Caco-2 (cell line): ENCODE data around the gene GSTM5. TPM values are rescaled to one million over a fixed set of nuclear protein-coding genes. Genes with fewer than 3 reads are reported as not detected.

Experiments
- BruUV-seq: library from RNA; stranded (reverse); fragments of 400-500 nt; replicated peaks from 2 replicates; lab custom pipeline; 2021; lab: Mats Ljungman, UMichigan
- CTCF ChIA-PET: fragments of 300-600 bp; sonication (Branson Sonifier 250); formaldehyde crosslinking; loops from one replicate; lab custom pipeline; 2022; ENCODE audit warnings: antibody characterized with exemption; lab: Charles Lee
- POLR2A ChIA-PET: fragments of 300-600 bp; sonication (Branson Sonifier 250); formaldehyde crosslinking; loops from one replicate; lab custom pipeline; 2022; ENCODE audit warnings: antibody characterized with exemption; lab: Charles Lee
- DNase-seq, 2 experiments: peaks; one replicate each; pipeline versions ENCODE4 v3.0.0 to v3.0.0-alpha.2; 2020 to 2022
- H3K27me3 ChIP-seq: replicated peaks from 2 replicates; pipeline ENCODE4 v1.6.0; 2011; ENCODE audit warnings: low read length; ENCODE audit not compliant: control insufficient read depth, insufficient read depth
- H3K36me3 ChIP-seq: 2 replicates; pipeline ENCODE4 v1.5.1; 2011; ENCODE audit warnings: low read length; ENCODE audit not compliant: control insufficient read depth, insufficient read depth
- H3K4me1 ChIP-seq: fragments of 250-450 bp; sonication (Bioruptor Pico); 2 replicates; pipeline ENCODE4 v1.5.1; 2020; ENCODE audit warnings: mild to moderate bottlenecking
- H3K4me3 ChIP-seq: 2 replicates; pipeline ENCODE4 v1.5.1; 2011; ENCODE audit warnings: low read depth, mild to moderate bottlenecking, control low read depth, low read length
- H3K9me3 ChIP-seq: fragments of 250-450 bp; sonication (Bioruptor Pico); 2 replicates; pipeline ENCODE4 v1.5.1; 2020; ENCODE audit warnings: mild to moderate bottlenecking, moderate library complexity
- H3K27ac Mint-ChIP-seq: one replicate; pipeline ENCODE4 v1.8.0; 2022; ENCODE audit warnings: mixed read lengths; ENCODE audit not compliant: unreplicated experiment
- H3K27me3 Mint-ChIP-seq: one replicate; pipeline ENCODE4 v1.8.0; 2022; ENCODE audit warnings: mixed read lengths; ENCODE audit not compliant: insufficient read depth, unreplicated experiment
- H3K36me3 Mint-ChIP-seq: one replicate; pipeline ENCODE4 v1.8.0; 2022; ENCODE audit warnings: mild to moderate bottlenecking, mixed read lengths; ENCODE audit not compliant: insufficient read depth, unreplicated experiment
- H3K4me1 Mint-ChIP-seq: one replicate; pipeline ENCODE4 v1.8.0; 2022; ENCODE audit warnings: low read depth, mixed read lengths; ENCODE audit not compliant: unreplicated experiment
- H3K4me3 Mint-ChIP-seq: one replicate; pipeline ENCODE4 v1.8.0; 2022; ENCODE audit warnings: mild to moderate bottlenecking, moderate library complexity, mixed read lengths; ENCODE audit not compliant: unreplicated experiment
- H3K9me3 Mint-ChIP-seq: one replicate; pipeline ENCODE4 v1.8.0; 2022; ENCODE audit warnings: mixed read lengths; ENCODE audit not compliant: unreplicated experiment
- intact Hi-C: fragments of 100-400 bp; cut with micrococcal nuclease; formaldehyde crosslinking; loops from one replicate; pipeline ENCODE4 v1.10.0; 2022; ENCODE audit not compliant: unreplicated experiment
- total RNA-seq: library from RNA; stranded (reverse); gene quantifications from 2 replicates; pipeline ENCODE4 v1.2.3, GENCODE V29; 2022
- TF ChIP-seq, protein P1 (sequence below), 2 experiments: fragments of 200-600 bp in 1 of 2; IDR thresholded peaks; 1 replicate in 1 of 2; 2 replicates in 1 of 2; pipeline versions ENCODE4 v1.5.1 to v1.8.0; 2011 to 2022; ENCODE audit warnings: antibody characterized with exemption in 1 of 2, control low read depth in 1 of 2, inconsistent platforms in 1 of 2, low read depth in 1 of 2, low read length in 1 of 2, mild to moderate bottlenecking in 1 of 2, moderate library complexity in 1 of 2; ENCODE audit not compliant: insufficient read depth in 1 of 2, severe bottlenecking in 1 of 2, unreplicated experiment in 1 of 2

The GSTM5 gene
- total RNA-seq, 1 experiment from 2014 or later: 6.0 TPM

DNA sequence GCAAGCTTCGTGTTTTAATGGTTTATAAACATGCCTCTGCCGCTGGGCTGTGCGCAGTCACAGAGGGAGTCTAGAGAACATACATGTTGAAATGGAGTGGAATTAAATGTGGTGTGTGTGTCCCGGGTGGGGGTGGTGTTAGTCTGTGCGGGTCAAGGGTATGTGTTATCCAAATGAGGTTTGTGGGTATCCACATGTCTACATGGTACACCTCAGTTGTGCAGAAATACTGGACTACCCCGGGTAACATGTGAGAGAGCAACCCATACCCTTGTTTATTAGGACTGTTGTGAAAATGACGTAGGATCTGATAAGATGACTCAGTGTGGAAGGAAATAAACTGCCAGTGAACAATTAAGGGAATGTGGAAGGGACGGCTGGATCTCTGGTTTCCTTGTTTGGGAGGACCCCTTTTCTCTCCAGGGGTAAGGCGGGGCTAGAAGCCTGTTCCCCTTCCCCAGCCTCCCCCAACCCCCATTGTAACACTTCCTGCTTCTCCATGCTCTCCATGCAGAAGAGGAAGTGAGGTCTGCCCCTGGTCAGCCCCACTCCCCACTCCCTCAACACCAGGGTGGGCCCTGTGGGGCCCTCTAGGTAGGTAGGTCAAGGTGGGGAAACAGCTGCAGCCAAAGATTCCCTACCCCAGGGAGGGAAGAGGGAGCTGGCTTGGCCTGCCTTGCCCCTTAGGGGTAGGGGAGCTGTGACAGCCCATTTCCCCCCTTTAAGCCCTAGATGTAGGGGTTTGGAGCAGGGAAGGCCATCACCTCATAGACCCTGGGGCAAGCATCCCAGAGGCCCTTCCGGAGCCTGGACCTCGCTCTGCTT is 51.0 kb downstream of the GSTM5 start:
- peaks cover 19% of the 10 kb centered on the region for H3K4me1 ChIP-seq
- ChIA-PET CTCF (interaction anchor here (0.6 to 1.2 kb wide), 3 partner anchors 123 to 898 kb away, joined by 3 to 5 read pairs (median 4); partner anchors contain the start of gene AHCYL1), POLR2A (interaction anchor here (1.2 kb wide), 1 partner anchor 214 kb away, joined by 3 read pairs; the partner anchor contains the start of gene GNAI3)
- peak overlapping the region; percentile 40 for H3K4me3 ChIP-seq
- BruUV-seq: TSS peak; percentile 61
- TF ChIP-seq, protein P1, sequence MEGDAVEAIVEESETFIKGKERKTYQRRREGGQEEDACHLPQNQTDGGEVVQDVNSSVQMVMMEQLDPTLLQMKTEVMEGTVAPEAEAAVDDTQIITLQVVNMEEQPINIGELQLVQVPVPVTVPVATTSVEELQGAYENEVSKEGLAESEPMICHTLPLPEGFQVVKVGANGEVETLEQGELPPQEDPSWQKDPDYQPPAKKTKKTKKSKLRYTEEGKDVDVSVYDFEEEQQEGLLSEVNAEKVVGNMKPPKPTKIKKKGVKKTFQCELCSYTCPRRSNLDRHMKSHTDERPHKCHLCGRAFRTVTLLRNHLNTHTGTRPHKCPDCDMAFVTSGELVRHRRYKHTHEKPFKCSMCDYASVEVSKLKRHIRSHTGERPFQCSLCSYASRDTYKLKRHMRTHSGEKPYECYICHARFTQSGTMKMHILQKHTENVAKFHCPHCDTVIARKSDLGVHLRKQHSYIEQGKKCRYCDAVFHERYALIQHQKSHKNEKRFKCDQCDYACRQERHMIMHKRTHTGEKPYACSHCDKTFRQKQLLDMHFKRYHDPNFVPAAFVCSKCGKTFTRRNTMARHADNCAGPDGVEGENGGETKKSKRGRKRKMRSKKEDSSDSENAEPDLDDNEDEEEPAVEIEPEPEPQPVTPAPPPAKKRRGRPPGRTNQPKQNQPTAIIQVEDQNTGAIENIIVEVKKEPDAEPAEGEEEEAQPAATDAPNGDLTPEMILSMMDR (IDR thresholded peaks at IDR 0.05; ENCODE audit: insufficient read depth in 1 of 2, low read depth in 1 of 2, low read length in 1 of 2, severe bottlenecking in 1 of 2, unreplicated experiment in 1 of 2): no peak
- no peaks in the 10 kb centered on the region for H3K27me3 ChIP-seq
- no peaks in the 10 kb centered on the region for H3K9me3 ChIP-seq
- no peaks in the 10 kb centered on the region for H3K27me3 Mint-ChIP-seq
- H3K4me1 Mint-ChIP-seq: peaks cover 27% of the 10 kb centered on the region
- no peaks in the 10 kb centered on the region for H3K9me3 Mint-ChIP-seq
- DNase-seq: no peak
- peak overlapping the region; percentile 52 for H3K4me3 Mint-ChIP-seq
- H3K27ac Mint-ChIP-seq: peak overlapping the region; percentile 76
- peaks cover 1% of the 10 kb centered on the region; the same call in 1 of the 2 replicates for H3K36me3 ChIP-seq
- no peaks in the 10 kb centered on the region for H3K36me3 Mint-ChIP-seq
- intact Hi-C loops: no loop called here

DNA sequence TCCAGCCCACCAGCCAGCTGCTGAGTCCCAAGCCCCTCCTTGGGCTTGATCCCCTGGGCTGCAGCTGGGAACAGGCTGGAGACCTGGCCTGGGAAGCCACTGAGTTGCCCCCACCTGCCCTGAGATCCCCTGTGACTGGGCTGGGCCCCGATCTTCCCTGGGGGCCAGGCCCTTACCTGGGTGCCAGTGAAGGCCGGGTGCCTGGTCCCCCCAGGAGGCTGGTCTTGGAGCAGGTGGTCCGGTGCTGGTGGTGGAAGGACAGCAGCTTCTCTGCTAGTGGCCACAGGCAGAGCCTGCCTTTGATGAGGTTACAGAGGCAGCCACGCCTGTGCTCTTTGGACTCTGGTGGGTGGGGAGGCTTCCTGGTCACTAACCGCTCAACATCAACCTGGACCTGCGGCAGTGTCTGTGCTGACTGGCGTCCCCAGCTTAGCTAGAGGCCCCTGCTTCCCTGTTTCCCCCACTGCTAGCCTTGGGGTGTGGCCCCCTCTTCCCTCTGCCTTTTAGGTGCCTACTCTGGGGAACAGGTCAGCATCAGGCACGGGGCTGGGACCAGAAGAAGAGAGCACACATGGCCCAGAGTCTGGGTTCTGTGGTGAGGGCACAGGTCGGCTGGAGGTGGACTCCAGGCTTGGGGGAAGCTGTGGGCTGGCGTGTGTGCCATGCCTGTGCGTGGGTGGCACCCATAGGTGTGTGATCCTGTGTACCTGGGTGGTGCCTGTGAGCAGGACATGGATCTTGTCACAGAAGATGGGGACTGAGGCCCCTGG is 51.8 kb downstream of the GSTM5 start, which contains the start of gene EPS8L3:
Gene EPS8L3, minus strand, starts transcription at position 278 of the 770 bp plus-strand sequence. CDS start 2,174 bp downstream, outside the sequence.
- Mint-ChIP-seq H3K4me3 (peak within 1 kb of the TSS; percentile 52), H3K4me1 (peaks cover 27% of the 10 kb centered on the region), H3K27ac (peak within 1 kb of the TSS; percentile 76), H3K9me3 (no peaks in the 10 kb centered on the region), H3K36me3 (no peaks in the 10 kb centered on the region), H3K27me3 (no peaks in the 10 kb centered on the region)
- Histone ChIP-seq H3K4me1 (peaks cover 19% of the 10 kb centered on the region), H3K27me3 (no peaks in the 10 kb centered on the region), H3K9me3 (no peaks in the 10 kb centered on the region), H3K4me3 (peak within 1 kb of the TSS; percentile 40), H3K36me3 (no peaks in the 10 kb centered on the region; the same call in 1 of the 2 replicates)
- CTCF ChIA-PET: interaction anchor here (0.6 to 1.2 kb wide), 3 partner anchors 124 to 899 kb away, joined by 3 to 5 read pairs (median 4); partner anchors contain the start of gene AHCYL1
- TF ChIP-seq, protein P1 (IDR thresholded peaks at IDR 0.05; ENCODE audit: insufficient read depth in 1 of 2, low read depth in 1 of 2, low read length in 1 of 2, severe bottlenecking in 1 of 2, unreplicated experiment in 1 of 2): no peak
- POLR2A ChIA-PET: interaction anchor here (1.2 kb wide), 1 partner anchor 215 kb away, joined by 3 read pairs; the partner anchor contains the start of gene GNAI3
- intact Hi-C loops: no loop called here
- DNase-seq: peak; percentile 56 to 79
- BruUV-seq: no TSS peak
